CD14-positive monocyte (primary cell): ENCODE results near the gene CNNM1. TPM values are rescaled to one million over a fixed set of nuclear protein-coding genes. Genes with fewer than 3 reads are reported as not detected.

Experiments used
- DNase-seq, 3 donors: peaks; one replicate each; pipeline ENCODE4 v3.0.0-alpha.2; 2011 to 2022
- H2AFZ ChIP-seq: 2 replicates; pipeline ENCODE4 v1.6.0; 2012; ENCODE audit warnings: mild to moderate bottlenecking, low read depth, low read length, inconsistent platforms; ENCODE audit not compliant: insufficient read depth, poor library complexity, severe bottlenecking
- H3K27ac ChIP-seq, 2 donors: 1 replicate in 1 of 2; 2 replicates in 1 of 2; pipeline ENCODE4 v1.5.1; 2012 to 2013; ENCODE audit warnings: low read length in 2 of 2, control low read depth in 1 of 2, inconsistent platforms in 1 of 2, low read depth in 1 of 2, mild to moderate bottlenecking in 1 of 2
- H3K27me3 ChIP-seq, 2 donors: one replicate each; pipeline versions ENCODE4 v1.6.0 to v1.6.1; 2011 to 2013; ENCODE audit warnings: low read length in 2 of 2; ENCODE audit not compliant: control insufficient read depth in 2 of 2, insufficient read depth in 2 of 2
- H3K36me3 ChIP-seq, 2 donors: replicated peaks in 1 of 2; 1 replicate in 1 of 2; 2 replicates in 1 of 2; pipeline versions ENCODE4 v1.5.1 to v1.6.1; 2012 to 2013; ENCODE audit warnings: low read length in 2 of 2, control low read depth in 1 of 2, inconsistent platforms in 1 of 2, mild to moderate bottlenecking in 1 of 2; ENCODE audit not compliant: insufficient read depth in 2 of 2, control insufficient read depth in 1 of 2
- H3K4me1 ChIP-seq, 2 donors: 1 replicate in 1 of 2; 2 replicates in 1 of 2; pipeline versions ENCODE4 v1.5.1 to v1.6.1; 2012 to 2013; ENCODE audit warnings: low read length in 2 of 2, control low read depth in 1 of 2, inconsistent platforms in 1 of 2, mild to moderate bottlenecking in 1 of 2, moderate library complexity in 1 of 2; ENCODE audit not compliant: insufficient read depth in 2 of 2, control insufficient read depth in 1 of 2
- H3K4me2 ChIP-seq: replicated peaks from 2 replicates; pipeline ENCODE3; 2012; ENCODE audit warnings: low read length, moderate library complexity, mild to moderate bottlenecking; ENCODE audit not compliant: poor library complexity, severe bottlenecking; ENCODE audit errors: extremely low read depth
- H3K4me3 ChIP-seq, 3 experiments: fragments of 200-600 bp in 1 of 3; sonication (generic) in 1 of 3; replicated peaks in 1 of 3; 1 replicate in 2 of 3; 2 replicates in 1 of 3; pipeline ENCODE4 v1.5.1; 2011 to 2013; ENCODE audit warnings: low read length in 3 of 3, mild to moderate bottlenecking in 3 of 3, control low read depth in 2 of 3, low read depth in 2 of 3, inconsistent platforms in 1 of 3, moderate library complexity in 1 of 3
- H3K79me2 ChIP-seq: 2 replicates; pipeline ENCODE4 v1.6.0; 2012; ENCODE audit warnings: mild to moderate bottlenecking, control low read depth, inconsistent platforms, low read length, moderate library complexity; ENCODE audit not compliant: insufficient read depth
- H3K9ac ChIP-seq: 2 replicates; pipeline ENCODE4 v1.6.0; 2017; ENCODE audit warnings: low read length, mild to moderate bottlenecking; ENCODE audit not compliant: insufficient read depth, poor library complexity, severe bottlenecking
- H3K9me3 ChIP-seq, 2 donors: replicated peaks in 1 of 2; 1 replicate in 1 of 2; 2 replicates in 1 of 2; pipeline versions ENCODE4 v1.5.1 to v1.6.1; 2012 to 2013; ENCODE audit warnings: low read length in 2 of 2, control low read depth in 1 of 2; ENCODE audit not compliant: control insufficient read depth in 1 of 2, insufficient read depth in 1 of 2
- H4K20me1 ChIP-seq: 2 replicates; pipeline ENCODE4 v1.6.0; 2012; ENCODE audit warnings: mild to moderate bottlenecking, low read length, control low read depth, moderate library complexity; ENCODE audit not compliant: insufficient read depth
- H3K27ac Mint-ChIP-seq, 7 donors: one replicate each; pipeline ENCODE4 v1.8.0; 2020; ENCODE audit warnings: mild to moderate bottlenecking in 7 of 7, mixed read lengths in 7 of 7, moderate library complexity in 6 of 7, inconsistent platforms in 2 of 7
- H3K27me3 Mint-ChIP-seq, 3 donors: one replicate each; pipeline ENCODE4 v1.8.0; 2021 to 2022; ENCODE audit warnings: low read depth in 3 of 3, mild to moderate bottlenecking in 3 of 3, mixed read lengths in 3 of 3, moderate library complexity in 3 of 3, inconsistent platforms in 1 of 3
- H3K36me3 Mint-ChIP-seq, 2 donors: one replicate each; pipeline ENCODE4 v1.8.0; 2020; ENCODE audit warnings: mixed read lengths in 2 of 2, inconsistent platforms in 1 of 2, mild to moderate bottlenecking in 1 of 2
- H3K4me1 Mint-ChIP-seq: one replicate; pipeline ENCODE4 v1.8.0; 2020; ENCODE audit warnings: mild to moderate bottlenecking, mixed read lengths
- H3K4me3 Mint-ChIP-seq, 2 donors: one replicate each; pipeline ENCODE4 v1.8.0; 2020; ENCODE audit warnings: mild to moderate bottlenecking in 2 of 2, mixed read lengths in 2 of 2, moderate library complexity in 1 of 2
- H3K9me3 Mint-ChIP-seq, 7 donors: one replicate each; pipeline ENCODE4 v1.8.0; 2020 to 2022; ENCODE audit warnings: mixed read lengths in 7 of 7, mild to moderate bottlenecking in 6 of 7, moderate library complexity in 6 of 7, inconsistent platforms in 2 of 7
- WGBS: methylation state at CpG from one replicate; pipeline ENCODE4 v1.1.5; 2013; ENCODE audit warnings: missing lambda C conversion rate; ENCODE audit not compliant: insufficient coverage; 5-methylcytosine and 5-hydroxymethylcytosine counted together
- intact Hi-C, 2 donors: fragments of 100-400 bp; cut with micrococcal nuclease; formaldehyde crosslinking; loops; one replicate each; pipeline versions ENCODE4 v1.15.0 to v1.15.1; 2023
- polyA plus RNA-seq, 3 donors: library from polyadenylated mRNA; depleted of rRNA in 1 of 3; unstranded in 2 of 3; stranded (reverse) in 1 of 3; fragments of 300-500 nt in 2 of 3; fragments of >200 nt in 1 of 3; fragmentation: Illumina TruSeq in 2 of 3; gene quantifications; 1 replicate in 2 of 3; 2 replicates in 1 of 3; pipeline ENCODE4 v1.2.3, GENCODE V29; 2012 to 2021
- TF ChIP-seq, protein P1 (sequence below): fragments of 200-600 bp; IDR thresholded peaks from one replicate; pipeline ENCODE4 v1.8.0; 2022; ENCODE audit warnings: antibody characterized with exemption, mild to moderate bottlenecking

The CNNM1 gene
- polyA plus RNA-seq, 3 donors: not detected

GRCh38 chr10:99343262-99343661, 14.1 kb downstream of the CNNM1 start:
- Histone ChIP-seq H4K20me1 (no peaks in the 10 kb centered on the region), H3K79me2 (no peaks in the 10 kb centered on the region), H3K4me1 (no peaks in the 10 kb centered on the region), H3K9me3 (no peaks in the 10 kb centered on the region), H3K4me2 (no peak overlapping the region), H3K27me3 (no peaks in the 10 kb centered on the region), H2AFZ (no peak overlapping the region), H3K9ac (no peak overlapping the region), H3K4me3 (no peak overlapping the region), H3K36me3 (no peaks in the 10 kb centered on the region), H3K27ac (no peak overlapping the region)
- no peak overlapping the region for H3K27ac Mint-ChIP-seq
- intact Hi-C loops: no loop called here
- DNase-seq: no peak
- H3K9me3 Mint-ChIP-seq: no peaks in the 10 kb centered on the region
- H3K27me3 Mint-ChIP-seq: peaks cover 0 to 6% (median 0%) of the 10 kb centered on the region in 3 donors
- no peak overlapping the region for H3K4me3 Mint-ChIP-seq
- no peaks in the 10 kb centered on the region for H3K4me1 Mint-ChIP-seq
- TF ChIP-seq, protein P1, sequence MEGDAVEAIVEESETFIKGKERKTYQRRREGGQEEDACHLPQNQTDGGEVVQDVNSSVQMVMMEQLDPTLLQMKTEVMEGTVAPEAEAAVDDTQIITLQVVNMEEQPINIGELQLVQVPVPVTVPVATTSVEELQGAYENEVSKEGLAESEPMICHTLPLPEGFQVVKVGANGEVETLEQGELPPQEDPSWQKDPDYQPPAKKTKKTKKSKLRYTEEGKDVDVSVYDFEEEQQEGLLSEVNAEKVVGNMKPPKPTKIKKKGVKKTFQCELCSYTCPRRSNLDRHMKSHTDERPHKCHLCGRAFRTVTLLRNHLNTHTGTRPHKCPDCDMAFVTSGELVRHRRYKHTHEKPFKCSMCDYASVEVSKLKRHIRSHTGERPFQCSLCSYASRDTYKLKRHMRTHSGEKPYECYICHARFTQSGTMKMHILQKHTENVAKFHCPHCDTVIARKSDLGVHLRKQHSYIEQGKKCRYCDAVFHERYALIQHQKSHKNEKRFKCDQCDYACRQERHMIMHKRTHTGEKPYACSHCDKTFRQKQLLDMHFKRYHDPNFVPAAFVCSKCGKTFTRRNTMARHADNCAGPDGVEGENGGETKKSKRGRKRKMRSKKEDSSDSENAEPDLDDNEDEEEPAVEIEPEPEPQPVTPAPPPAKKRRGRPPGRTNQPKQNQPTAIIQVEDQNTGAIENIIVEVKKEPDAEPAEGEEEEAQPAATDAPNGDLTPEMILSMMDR: no peak
- WGBS: 100% methylated on average over 2 of the region's 5 CpGs
- no peaks in the 10 kb centered on the region for H3K36me3 Mint-ChIP-seq

GRCh38 chr10:99344715-99345114, 15.6 kb downstream of the CNNM1 start:
- Histone ChIP-seq H3K9me3 (no peaks in the 10 kb centered on the region), H4K20me1 (no peaks in the 10 kb centered on the region), H3K27me3 (no peaks in the 10 kb centered on the region), H3K4me2 (no peak overlapping the region), H3K27ac (no peak overlapping the region), H2AFZ (no peak overlapping the region), H3K79me2 (no peaks in the 10 kb centered on the region), H3K36me3 (no peaks in the 10 kb centered on the region), H3K9ac (no peak overlapping the region), H3K4me1 (no peaks in the 10 kb centered on the region), H3K4me3 (no peak overlapping the region)
- no peaks in the 10 kb centered on the region for H3K36me3 Mint-ChIP-seq
- H3K27me3 Mint-ChIP-seq: peaks cover 0 to 6% (median 1%) of the 10 kb centered on the region in 3 donors
- no peak for DNase-seq
- no peaks in the 10 kb centered on the region for H3K4me1 Mint-ChIP-seq
- TF ChIP-seq, protein P1: no peak
- H3K9me3 Mint-ChIP-seq: no peaks in the 10 kb centered on the region
- WGBS: 100% methylated on average over 1 of the region's 4 CpGs
- no peak overlapping the region for H3K27ac Mint-ChIP-seq
- intact Hi-C loops: no loop called here
- H3K4me3 Mint-ChIP-seq: no peak overlapping the region
